HG02610 (cell line): ENCODE data around the gene GTF3C5.

ENCODE experiments used
- ATAC-seq: cut with Tn5 transposase; IDR thresholded peaks from one replicate; pipeline ENCODE4 v1.9.1; 2021; ENCODE audit warnings: mild to moderate bottlenecking, moderate library complexity; ENCODE audit not compliant: unreplicated experiment

GTF3C5 gene

GRCh38 chr9:133104718-133105460 lies 74.1 kb downstream of the GTF3C5 start:
- ATAC-seq = no peak

DNA sequence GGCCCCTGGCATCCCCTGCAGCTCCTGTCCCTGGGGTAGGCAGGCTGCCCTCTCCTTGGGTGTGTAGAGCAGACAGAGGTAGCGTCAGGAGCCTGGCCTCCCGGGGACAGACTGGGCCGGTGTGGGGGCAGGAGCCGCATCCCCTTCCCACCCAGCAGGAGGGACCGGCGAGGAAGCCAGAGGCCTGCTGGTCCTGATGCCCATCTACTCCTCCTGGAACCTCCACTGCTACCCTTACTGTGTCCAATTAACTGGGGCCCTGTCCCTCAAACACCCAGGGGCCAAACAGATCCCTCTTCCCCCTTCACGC lies 74.6 kb downstream of the GTF3C5 start:
- ATAC-seq = no peak

DNA sequence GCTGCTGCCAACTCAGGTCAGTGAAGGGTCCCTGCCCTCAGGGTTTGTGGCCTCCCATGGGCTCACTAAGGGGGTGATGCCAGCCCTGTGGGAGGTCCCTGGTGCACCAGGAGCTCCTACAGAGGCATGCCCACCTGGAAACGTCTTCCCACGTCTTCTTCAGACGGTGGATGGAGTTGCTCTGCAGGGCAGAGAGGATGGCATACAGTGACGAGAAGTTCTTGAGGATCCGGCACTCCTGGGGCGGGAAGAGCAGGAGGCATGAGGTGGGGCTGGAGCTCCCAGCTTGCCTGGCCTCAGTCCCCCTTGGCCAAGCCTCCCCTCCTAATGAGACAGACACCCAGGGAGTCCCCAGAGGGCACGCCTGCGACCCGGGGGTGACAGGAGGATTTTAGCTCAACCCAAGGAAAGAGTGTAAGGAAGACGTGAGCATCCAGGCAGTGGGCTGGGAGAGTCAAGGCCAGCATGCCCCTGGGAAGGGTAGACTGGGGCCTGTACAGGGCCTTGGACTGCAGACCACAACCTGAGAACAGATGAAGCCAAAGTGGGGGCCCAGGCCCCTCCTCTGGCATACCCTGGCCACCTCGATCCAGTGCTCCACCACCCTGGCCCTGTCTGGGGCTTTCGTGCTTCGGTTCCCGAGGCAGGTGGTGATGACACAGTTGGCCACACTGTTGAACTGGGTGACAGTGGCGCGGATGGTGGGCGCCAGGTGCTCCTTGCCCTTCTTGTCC lies 75.9 kb downstream of the GTF3C5 start:
- ATAC-seq = no peak

GRCh38 chr9:133107245-133107722 lies 76.5 kb downstream of the GTF3C5 start:
- ATAC-seq = no peak
